CD4-positive, alpha-beta T cell treated with Interleukin-12 subunit alpha and Interleukin-12 subunit beta, for 1 hour (primary cell): ENCODE results near the gene COL27A1.

Source experiments
- DNase-seq: peaks from one replicate; pipeline ENCODE4 v3.0.0-alpha.2; 2020

COL27A1 gene

GRCh38 chr9:114229295-114229694 is 74.0 kb downstream of the COL27A1 start:
- no peak for DNase-seq

- no peak for DNase-seq
These were observed 74.7 kb downstream of the COL27A1 start for GRCh38 chr9:114230068-114230467.

- DNase-seq, result no peak
These were observed 75.9 kb downstream of the COL27A1 start for GRCh38 chr9:114231273-114231672.

- DNase-seq, result no peak
These were observed 76.5 kb downstream of the COL27A1 start for GRCh38 chr9:114231719-114232449.

- DNase-seq, result no peak
These were observed 78.3 kb downstream of the COL27A1 start for GRCh38 chr9:114233491-114234185.

- no peak for DNase-seq
These were observed 79.8 kb downstream of the COL27A1 start for GRCh38 chr9:114235033-114235661.

GRCh38 chr9:114236391-114237138 is 81.2 kb downstream of the COL27A1 start:
- DNase-seq, result no peak

GRCh38 chr9:114237247-114237646 is 81.9 kb downstream of the COL27A1 start:
- DNase-seq, result no peak

GRCh38 chr9:114237781-114238180 is 82.4 kb downstream of the COL27A1 start:
- no peak for DNase-seq

GRCh38 chr9:114238472-114238871 is 83.1 kb downstream of the COL27A1 start:
- no peak for DNase-seq

- no peak for DNase-seq
These were observed 83.8 kb downstream of the COL27A1 start for GRCh38 chr9:114238891-114239875.

- DNase-seq, result no peak
These were observed 84.9 kb downstream of the COL27A1 start for GRCh38 chr9:114240216-114240615.

- no peak for DNase-seq
These were observed 85.6 kb downstream of the COL27A1 start for GRCh38 chr9:114240647-114241558.

GRCh38 chr9:114242837-114243236 is 87.5 kb downstream of the COL27A1 start:
- DNase-seq, result no peak

GRCh38 chr9:114243240-114243639 is 87.9 kb downstream of the COL27A1 start:
- DNase-seq, result no peak

- DNase-seq, result no peak
These were observed 89.2 kb downstream of the COL27A1 start for GRCh38 chr9:114244570-114244969.

GRCh38 chr9:114246558-114246957 is 91.2 kb downstream of the COL27A1 start:
- DNase-seq, result no peak

GRCh38 chr9:114247077-114247476 is 91.7 kb downstream of the COL27A1 start:
- DNase-seq, result no peak

GRCh38 chr9:114247491-114247890 is 92.2 kb downstream of the COL27A1 start:
- no peak for DNase-seq

- DNase-seq, result no peak
These were observed 93.0 kb downstream of the COL27A1 start for GRCh38 chr9:114248299-114248707.
